Activated CD4-positive, alpha-beta T cell treated with anti-CD3 and anti-CD28 coated beads for 1 hour (primary cell): ENCODE data around the gene TBC1D22B.
"Not testable (repeated sequence)": the region's sequence is repeated elsewhere in the genome, so short reads cannot be mapped to it uniquely, and the experiment has no call there.

Experiments
- DNase-seq: peaks from one replicate; pipeline ENCODE4 v3.0.0-alpha.2; 2020

TBC1D22B gene

DNA sequence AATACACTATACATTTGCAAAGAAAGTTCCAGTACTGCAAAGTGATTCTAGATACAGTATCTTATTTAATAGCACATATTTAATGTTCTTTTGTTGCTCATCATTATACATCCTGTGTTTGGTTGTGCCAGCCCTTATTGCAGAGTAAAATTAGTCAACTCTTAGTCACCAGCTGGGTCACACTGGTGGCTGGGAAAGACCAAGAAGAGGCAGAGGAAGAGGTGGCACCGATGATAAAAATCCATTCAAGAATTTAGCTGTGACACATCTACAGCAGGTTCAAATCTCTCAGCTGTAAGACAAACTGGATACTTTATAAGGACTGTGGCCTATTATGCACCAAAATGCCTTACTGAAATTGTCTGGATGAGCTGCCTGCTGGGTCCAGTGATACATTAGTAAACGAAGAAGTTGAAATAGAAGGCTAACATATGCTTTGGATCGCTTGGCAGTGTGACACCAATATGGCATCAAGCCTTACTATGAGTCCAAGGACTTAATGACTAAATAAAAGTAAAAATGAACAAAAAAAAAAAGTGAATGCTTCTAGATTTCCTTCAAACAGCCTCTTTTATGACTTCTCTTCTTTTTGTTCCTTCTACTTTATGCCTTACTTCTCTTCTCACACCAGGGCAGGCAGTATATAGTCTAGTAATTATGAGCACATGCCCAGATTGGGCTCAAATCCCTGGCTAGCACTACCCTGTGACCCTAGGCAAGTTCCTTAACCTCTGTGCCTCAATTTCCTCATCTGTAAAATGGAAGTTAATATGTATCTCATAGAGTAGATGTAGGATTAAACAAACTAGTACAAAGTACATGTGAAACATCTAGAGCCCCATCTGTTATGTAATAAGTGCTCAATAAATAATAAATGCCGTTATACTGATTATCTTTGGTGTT is 66.8 kb downstream of the TBC1D22B start:
- DNase-seq: no peak

DNA sequence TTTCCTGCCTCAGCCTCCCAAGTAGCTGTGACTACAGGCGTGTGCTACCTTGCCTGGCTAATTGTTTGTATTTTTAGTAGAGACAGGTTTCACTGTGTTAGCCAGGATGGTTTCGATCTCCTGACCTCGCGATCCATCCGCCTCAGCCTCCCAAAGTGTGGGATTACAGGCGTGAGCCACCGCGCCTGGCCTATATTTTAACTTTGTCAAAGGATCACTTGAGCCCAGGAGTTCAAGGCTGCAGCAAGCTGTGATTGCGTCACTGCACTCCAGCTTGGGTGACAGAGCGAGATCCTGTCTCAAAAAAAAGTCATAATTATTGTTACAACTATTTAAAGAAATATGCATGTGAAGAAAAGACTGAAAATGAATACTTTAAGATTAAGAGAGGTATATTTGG is 72.8 kb downstream of the TBC1D22B start:
- not testable (repeated sequence) for DNase-seq

DNA sequence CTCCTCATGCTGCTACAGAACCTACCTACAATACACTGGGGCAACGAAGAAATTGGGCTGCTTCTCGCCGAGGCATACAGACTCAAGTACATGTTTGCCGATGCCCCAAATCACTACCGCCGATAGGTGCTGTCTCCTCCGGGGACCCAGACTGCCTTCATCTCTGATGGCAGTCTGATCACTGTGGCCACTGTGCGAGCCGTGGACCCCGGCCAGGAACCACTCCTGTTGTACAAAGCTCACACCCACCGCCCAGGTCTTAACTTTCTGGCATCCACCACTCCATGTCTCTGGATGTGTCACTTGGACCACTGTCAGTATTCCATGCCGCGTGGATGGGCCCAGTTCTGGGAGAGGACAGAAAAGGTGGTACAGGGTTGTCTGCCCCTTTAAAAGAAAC is 73.5 kb downstream of the TBC1D22B start:
- DNase-seq: no peak

DNA sequence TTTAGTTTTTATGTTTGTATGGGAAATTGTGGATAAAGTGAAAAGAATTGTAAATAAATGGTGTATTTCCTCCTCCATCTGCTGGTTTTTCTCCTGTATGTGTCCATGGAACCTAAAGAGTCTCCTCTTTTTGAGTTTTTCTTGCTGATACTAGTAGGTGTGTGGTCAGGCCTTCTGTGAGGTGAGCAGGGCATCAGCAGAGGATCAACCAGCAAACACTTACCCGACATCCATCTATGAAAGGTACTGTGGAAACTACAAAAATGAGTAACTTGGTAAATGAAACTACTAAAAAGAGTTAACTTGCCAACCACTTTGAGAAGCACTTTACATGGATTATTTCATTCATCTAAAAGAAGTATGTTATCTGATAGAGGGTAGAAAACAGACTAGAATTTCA is 75.3 kb downstream of the TBC1D22B start:
- no peak for DNase-seq

DNA sequence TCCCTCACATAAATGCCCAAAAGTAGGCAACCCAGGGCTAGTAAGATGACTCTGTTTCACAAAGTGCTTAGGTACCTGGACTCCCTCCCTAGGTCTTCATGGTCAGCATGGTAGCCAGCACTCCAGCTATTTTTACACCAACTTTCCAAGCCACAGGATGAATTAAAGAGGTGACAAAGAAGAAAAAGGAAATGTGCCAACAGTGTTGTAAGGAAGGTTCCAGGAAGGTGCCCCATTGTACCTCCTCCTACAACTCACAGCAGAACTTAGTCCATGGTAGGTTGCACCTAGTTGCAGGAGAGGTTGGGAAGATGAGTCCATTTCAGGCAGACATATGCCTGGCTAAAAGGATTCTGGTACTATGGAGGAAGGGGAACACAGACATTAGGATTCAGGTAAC is 76.5 kb downstream of the TBC1D22B start:
- DNase-seq: no peak

DNA sequence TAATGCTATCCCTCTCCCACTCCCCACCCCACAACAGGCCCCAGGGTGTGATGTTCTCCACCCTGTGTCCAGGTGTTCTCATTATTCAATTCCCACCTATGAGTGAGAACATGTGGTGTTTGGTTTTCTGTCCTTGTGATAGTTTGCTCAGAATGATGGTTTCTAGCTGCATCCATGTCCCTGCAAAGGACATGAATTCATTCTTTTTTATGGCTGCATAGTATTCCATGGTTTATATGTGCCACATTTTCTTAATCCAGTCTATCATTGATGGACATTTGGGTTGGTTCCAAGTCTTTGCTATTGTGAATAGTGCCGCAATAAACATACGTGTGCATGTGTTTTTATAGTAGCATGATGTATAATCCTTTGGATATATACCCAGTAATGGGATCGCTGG is 80.7 kb downstream of the TBC1D22B start:
- not testable (repeated sequence) for DNase-seq

DNA sequence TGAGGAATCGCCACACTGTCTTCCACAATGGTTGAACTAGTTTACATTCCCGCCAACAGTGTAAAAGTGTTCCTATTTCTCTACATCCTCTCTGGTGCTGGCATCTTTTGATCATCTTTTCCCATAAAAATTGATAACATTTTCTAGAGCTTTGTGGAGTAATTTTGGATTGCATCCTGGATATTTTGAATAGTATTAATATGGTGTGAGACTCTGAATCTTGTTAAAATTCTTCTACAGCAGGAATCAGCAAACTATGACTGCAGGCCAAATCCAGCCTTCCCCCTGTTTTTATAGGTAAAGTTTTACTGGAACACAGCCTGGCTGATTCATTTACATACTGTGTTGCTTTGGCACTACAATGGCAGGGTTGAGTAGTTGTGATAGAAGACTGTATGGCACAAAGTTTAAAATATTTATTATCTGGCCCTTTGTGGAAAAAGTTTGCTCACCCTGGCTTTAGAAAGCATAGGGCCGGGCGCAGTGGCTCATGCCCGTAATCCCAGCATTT is 81.2 kb downstream of the TBC1D22B start:
- no peak for DNase-seq

DNA sequence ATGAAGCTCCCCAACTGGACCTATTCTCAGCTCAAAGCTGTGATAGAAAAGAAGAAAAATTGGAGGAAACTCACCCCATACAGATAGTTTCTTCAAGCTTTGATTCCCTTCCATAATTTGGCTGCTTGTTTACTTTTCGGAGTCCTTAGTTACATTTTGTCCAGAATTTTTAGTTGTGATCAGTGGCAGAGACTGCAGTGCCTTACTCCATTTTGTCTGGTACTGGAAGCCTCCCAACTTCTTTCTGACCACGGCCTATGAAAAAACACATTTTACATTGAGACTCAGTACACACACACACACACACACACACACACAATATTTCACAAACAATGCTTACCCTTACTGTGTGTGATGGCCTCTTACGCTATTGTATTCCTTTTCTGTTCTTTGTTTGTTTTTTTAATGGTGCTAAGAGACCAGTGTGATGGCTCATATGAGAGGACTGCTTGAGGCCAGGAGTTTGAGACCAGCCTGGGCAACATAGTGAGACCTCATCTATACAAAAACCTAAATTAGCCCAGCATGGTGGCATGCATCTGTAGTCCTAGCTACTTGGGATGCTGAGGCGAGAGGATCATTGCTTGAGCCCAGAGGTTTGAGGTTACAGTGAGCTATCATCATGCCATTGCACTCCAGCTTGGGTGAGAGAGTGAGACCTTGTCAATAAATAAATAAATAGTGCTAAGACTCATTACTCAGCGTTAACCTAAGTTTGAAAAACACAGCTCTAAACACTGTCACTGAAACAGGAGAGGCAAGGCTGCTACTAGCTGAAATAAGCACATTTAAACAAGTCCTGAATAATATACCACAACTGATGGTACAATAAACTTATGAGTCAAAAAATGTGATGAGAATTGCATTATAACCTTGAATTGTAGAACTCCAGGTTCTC is 82.4 kb downstream of the TBC1D22B start:
- DNase-seq: no peak

DNA sequence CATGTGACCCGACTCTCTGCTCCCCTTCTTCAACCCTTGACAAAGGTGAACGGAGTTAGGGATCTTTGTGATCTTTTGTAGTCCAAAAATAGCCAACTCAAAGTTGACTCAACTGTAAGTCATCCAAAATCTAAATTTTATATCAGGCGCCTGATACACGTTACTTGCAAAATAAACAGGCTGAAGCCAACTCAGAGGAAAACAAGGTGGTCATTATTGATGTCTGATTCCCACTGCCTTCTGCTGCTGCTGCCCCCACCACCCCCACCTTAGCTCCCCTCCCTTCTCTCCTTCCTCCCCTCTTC is 83.0 kb downstream of the TBC1D22B start:
- DNase-seq: no peak

DNA sequence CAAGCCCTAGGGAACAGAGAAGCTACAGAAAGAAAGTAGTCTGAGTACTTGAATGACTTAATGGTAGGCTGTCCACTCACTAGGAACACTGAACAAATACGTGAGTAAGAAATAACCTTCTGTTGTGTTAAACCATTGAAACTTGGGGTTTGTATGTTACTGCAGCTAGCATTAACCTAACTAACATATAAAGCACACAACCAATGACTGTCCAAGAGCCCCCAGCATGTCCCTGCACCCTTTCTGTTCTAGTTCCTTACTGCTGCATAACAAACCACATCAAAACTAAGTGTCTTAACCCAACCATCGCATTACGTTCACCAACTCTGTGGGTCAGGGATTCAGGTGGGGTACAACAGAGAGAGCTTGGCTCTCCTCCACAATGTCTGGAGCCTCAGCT is 85.7 kb downstream of the TBC1D22B start:
- no peak for DNase-seq

DNA sequence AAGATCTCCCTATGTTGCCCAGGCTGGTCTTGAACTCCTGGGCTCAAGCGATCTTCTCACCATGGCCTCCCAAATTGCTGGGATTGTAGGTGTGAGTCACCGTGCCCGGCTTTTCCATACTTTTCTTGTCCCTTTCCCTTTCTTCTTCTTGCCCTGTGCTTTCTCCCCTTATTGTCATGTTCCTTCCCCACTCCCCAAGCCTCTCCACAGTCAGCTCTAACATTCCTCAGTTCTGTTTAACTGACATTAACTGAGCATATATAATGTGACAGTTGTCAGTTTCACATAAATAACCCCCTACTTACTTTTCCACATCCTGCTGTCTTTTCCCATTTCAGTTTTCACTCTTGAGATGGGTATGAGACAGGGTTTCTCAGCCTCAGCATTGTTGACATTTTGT is 86.7 kb downstream of the TBC1D22B start:
- DNase-seq: no peak

DNA sequence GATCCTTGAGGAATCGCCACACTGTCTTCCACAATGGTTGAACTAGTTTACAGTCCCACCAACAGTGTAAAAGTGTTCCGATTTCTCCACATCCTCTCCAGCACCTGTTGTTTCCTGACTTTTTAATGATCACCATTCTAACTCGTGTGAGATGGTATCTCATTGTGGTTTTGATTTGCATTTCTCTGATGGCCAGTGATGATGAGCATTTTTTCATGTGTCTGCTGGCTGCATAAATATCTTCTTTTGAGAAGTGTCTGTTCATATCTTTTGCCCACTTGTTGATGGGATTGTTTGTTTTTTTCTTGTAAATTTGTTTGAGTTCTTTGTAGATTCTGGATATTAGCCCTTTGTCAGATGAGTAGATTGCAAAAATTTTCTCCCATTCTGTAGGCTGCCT is 88.2 kb downstream of the TBC1D22B start:
- not testable (repeated sequence) for DNase-seq

DNA sequence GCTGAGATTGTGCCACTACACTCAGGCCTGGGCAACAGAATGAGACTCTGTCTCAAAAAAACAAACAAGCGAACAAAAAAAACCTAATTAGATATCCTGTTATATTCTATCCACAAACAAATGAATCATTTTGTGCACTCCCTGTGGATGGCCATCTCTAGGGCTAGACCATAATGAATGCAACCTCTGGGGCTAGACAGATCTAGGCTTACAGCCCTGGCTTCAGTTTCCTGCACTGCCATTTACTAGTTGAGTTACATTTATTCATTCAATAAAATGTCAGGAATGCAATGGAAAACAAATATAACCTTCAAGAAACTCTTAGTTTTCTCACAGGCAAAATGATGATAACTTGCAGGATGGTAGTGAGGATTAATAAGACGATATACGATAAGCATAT is 89.6 kb downstream of the TBC1D22B start:
- no peak for DNase-seq

DNA sequence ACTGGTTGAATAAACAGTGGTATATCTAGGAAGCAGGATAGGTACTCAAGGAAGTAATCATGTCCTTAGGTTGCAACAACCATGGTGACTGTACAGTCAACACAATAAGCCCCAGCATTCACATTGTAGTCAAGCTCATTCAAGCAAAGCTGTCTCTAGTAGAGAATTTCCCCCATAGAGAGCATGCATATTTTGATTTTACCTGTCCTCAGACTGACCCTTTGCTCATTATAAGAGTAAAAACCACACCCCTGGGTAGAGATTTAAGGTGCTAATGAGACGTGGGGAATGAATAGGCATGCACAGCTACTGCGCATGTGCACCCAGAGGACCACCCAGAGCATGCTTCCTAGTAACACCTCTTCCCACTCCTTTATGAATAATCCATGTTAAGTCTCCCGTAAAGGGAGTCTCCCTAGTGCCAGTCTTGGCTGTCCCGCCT is 90.1 kb downstream of the TBC1D22B start:
- DNase-seq: no peak

DNA sequence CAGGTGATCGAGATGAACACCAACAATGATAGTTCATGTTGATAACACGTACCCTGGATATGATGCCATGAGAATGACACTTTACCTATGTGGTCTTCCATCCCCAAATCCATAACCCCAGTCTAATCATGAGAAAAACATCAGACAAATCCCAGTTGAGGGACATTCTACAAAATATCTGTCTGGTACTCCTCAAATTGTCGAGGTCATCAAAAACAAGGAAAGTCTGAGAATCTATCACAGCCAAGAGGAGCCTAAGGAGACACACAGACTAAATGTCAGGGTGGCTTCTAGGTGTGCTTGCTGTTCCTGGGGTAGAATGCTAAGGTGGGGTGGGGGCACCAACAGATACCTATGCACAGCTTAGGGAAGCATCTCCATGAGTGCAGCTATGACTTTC is 93.5 kb downstream of the TBC1D22B start:
- DNase-seq: no peak

DNA sequence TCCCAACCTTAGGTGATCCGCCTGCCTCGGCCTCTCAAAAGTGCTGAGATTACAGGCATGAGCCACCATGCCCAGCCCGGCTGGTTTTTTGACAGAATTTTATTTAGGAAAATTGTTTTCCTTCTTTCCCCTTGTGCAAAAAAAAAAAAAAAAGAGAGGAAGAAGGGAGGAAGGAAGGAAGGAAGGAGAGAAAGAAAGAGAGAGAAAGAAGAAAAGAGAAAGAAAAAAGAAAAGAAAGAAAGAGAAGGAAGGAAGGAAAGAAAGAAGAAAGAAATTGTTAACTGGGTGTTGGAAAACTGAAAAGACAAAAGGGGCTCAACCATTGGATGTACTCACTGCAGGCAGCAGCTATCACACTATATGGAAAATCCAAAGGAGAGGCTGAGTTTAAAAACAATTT is 94.8 kb downstream of the TBC1D22B start:
- no peak for DNase-seq

DNA sequence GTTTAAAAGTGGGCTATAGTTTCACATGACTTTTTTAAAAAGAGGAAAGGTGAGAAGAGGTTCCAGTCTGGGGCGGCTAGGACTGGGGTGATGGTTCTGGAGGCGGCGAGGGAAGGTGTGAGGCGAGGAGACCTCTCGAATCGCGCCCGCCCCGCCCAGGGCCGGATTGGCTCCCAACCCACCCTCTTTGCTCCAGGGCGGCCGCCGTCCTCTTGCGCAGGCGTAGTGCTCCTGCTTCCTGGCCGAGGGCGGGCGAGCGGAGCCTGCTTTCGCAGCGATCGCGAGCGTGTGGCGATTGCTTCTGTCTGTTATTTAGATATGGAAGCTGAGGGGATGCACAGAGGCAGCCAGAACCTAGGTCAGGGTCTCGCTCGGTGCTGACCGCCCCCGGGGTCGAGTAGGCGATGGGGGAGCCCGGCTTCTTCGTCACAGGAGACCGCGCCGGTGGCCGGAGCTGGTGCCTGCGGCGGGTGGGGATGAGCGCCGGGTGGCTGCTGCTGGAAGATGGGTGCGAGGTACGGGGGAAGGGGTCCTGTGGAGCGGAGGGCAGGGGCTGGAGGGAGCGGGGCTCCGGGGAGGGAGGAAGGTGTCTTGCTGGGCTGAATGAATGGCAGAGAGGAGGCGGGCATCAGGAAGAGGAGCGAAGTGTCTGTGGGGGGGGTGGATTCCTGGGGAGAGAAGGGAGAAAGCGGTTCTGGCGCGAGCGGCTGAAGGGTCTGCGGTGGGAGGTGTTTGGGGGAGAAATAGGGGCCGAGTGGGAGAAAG is 96.4 kb downstream of the TBC1D22B start, which contains the start of gene RNF8:
Gene RNF8 (plus strand): TSS at position 223 of the 765 bp plus-strand sequence. CDS start 182 bp downstream, at position 405.
- DNase-seq: peak; percentile 78

DNA sequence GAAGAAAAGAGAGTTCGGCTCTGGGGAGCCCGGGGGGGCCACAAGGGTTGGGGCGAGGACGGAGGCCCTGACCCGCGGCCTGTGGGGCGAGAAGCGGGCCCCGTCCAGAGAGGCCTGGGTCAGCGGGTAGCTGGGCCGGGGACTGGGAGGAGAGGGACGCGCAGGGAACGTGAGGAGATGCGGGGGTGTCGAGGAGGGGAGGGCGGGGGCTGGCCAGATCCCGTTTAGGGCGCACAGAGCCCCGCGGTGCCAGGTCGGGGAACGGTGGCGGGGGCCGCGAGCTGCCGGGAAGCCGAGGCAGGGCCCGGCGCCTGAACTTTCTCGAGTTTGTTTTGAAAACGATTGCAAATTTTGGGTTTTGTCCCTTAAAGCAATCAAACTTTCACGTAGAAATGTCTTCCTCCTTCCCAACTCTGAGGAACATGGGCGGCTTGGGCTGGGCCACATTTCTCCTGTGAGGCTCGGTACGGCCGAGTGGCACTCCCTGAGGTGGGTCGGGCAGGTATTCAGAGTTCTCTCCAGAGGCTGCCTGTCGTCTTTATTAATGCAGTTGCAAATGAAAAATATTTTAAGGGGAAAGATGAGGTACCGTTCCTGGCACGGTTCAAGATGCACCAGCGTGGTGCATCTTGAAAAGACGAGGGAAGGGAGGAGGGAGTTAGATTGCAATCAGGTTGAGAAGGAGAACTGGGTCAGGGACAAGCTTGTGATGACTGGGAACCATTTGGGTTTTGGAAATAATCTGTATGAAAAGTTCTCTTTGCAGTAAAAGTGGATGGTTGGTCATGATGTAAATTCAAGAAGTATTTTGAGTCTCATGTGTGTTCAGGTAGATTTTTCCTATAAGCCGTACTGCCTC is 97.2 kb downstream of the TBC1D22B start:
- DNase-seq: no peak

DNA sequence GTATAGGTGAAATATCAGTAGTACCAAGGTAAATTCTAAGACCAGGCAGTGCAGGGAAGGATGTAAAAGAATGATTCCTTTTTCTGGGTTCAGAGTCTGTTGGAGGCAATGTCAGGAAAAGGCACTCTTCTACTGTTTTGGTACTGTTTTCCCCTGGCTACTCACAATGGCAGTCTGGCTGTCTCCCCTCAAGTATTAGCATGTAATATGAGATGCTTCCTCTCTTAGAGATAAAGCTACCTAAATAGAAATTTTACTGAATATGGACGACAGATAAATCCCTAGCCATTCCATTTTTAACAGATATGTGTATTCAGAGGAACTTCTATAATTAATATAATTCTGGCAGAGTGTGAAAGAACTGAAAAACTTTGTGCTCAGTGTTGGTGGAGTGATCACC is 99.7 kb downstream of the TBC1D22B start:
- DNase-seq: no peak

DNA sequence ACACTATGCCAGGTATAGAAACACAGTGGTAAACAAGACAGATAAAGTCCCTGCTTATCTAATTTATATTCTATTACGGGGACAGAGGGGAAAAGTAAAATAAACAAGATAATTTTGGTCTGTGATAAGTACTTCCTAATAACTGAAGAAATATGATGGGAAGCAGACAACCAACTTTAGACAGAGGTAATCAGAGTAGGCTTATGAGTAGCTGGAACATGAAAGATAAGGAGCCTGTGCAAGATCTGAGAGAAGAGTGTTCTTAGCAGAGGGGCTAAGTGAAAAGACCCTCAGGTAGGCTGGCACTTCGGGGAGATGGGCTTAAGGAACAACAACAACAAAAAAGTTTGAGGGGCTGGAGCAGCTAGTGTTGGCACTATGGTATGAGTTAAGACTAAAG is 100.3 kb downstream of the TBC1D22B start:
- DNase-seq: no peak

DNA sequence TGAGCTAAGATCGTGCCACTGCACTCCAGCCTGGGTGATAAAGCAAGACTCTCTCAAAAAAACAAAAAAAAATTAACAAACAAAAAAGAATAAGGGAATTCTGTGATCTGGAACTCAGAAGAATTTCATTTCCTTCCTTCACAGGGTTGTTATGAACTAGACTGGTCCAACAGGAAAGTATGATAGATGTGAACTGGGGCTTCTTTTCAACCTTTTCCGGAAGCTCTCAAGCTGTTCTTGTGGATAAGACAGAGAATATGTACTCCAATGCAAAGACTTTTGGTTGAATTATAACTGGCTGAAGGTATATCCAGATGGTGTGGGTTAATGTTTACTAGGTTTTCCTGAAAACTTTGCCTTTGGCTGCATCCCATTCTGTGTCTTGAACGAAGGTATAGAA is 101.5 kb downstream of the TBC1D22B start:
- no peak for DNase-seq
